Activated T-cell treated with anti-CD3 and anti-CD28 coated beads for 4 hours (primary cell): ENCODE results near the gene ZNF521.
"Not testable (repeated sequence)": the region's sequence is repeated elsewhere in the genome, so short reads cannot be mapped to it uniquely, and the experiment has no call there.

Source experiments
- DNase-seq: peaks from one replicate; pipeline ENCODE4 v3.0.0-alpha.2; 2020

Gene ZNF521

DNA sequence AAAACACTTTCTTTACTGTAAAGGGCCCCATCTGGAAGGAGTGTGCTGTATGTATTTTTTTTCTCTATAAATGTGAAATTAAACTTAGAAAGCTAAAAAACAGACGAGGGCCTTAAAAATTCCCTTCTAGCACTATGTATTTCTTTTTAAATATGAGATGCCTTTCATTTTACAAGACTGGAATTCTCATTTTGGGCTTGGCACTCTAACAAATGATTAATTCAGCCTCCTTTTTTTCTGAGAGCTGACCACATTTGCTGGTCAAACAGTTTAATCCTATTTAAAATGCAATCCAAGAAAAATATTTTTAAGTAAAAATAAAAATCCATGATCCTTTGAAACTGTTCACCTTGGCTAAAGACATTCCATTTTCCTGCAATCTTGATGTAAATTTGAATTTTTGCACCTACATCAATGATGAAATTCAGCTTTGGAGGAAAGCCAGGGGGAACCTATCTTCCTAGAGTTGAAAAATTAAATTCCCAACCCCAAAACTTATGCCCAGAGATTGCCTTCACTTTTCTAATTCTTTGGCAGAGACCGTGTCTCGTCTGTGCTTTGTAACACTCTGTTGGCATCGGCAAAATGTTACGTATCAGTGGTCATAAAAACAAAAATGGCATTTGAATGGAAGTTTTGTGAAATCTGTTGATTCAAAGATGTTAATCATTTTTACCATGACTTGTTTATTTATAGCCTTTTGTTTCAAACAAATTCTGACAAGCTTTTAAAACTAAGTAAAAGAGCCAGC, 284.5 kb downstream of the ZNF521 start:
- DNase-seq, result no peak

DNA sequence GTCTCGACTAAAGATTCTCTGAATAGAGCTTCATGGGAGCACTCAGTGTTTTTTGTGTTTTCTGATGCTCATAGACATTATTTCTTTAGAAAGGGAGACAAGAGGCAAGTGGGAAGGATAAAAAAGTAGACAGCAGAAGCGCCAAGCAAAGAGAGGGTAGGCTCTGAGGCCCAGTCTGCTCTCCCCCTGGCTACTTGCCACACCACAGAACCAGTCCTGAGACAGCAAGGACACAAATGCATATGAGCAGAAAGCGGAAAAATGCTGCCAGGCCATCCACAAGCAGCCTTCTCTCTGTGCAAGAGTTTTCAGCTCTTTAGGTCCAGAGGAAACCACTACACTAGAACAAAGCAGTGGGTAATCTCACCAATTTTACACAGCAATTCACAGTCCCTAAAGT, 285.4 kb downstream of the ZNF521 start:
- DNase-seq, result no peak

- no peak for DNase-seq
Measured at GRCh38 chr18:25062720-25063119, 289.2 kb downstream of the ZNF521 start.

GRCh38 chr18:25061395-25061794, 290.6 kb downstream of the ZNF521 start:
- no peak for DNase-seq

GRCh38 chr18:25058521-25058920, 293.4 kb downstream of the ZNF521 start:
- DNase-seq, result no peak

DNA sequence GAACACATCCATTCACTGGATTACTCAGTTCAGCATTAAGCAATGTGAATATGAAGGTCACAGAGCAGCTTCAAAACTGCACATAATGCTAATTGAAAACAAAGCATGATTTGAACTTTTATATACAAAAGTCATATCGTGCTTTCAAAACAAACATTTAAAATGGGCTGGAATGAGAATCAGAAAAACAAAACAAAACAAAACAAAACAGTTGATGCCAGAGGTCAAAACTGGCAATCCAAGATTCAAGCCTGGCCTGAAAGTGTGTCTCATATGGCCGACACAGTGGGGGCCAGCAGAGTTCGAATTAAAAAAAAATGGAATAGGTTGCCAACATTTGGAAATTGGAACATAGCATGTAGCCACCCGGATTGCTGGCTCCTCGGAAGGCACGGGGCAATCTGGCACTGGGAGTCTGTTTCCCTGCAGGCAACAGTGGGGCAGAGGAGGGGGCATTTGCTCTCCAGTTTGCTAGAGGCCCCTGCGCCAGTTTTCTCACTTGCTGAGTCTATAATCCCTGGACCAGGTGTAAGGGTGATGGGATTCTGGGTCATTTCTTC, 294.4 kb downstream of the ZNF521 start:
- DNase-seq, result no peak

DNA sequence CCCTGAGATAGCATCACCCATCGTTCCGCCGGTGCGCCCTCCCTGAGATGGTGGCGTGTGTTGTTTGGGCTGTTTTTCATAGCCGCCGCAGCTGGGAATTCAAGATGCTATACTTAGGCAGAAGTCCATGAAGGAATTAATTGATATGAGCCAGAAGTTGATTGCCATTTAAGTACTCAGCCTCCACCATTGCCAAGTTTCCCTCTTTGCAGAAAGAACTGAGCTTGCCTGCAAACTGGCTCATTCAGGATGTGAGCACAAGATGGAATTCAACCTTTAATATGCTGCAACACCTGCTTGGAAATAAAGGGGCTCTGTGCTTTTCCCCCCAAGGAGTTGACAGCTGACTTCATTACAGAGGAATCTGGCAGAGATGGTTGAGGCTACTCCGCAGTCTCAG, 295.5 kb downstream of the ZNF521 start:
- DNase-seq, result no peak

DNA sequence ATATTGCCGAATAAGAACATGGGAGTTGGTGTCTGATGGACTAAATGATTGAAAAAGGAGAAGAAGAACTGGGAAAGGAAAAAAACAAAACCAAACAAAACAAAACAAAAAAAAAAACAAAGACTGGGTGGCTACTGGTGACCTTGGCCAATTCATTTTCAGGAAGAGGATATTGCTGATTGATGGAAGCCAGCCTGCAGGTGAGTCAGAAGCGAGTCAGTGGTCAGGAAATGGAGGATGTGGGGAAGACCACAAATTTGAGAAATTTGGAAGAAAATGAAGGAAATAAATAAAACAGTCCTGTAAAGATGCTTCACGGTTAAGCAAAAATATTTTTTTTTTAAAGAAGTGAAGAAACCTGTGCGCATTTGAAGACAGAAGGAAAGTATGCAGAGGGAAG, 296.9 kb downstream of the ZNF521 start:
- DNase-seq, result no peak

- no peak for DNase-seq
Measured at GRCh38 chr18:25053466-25053865, 298.5 kb downstream of the ZNF521 start.

GRCh38 chr18:25052511-25052921, 299.4 kb downstream of the ZNF521 start:
- no peak for DNase-seq

DNA sequence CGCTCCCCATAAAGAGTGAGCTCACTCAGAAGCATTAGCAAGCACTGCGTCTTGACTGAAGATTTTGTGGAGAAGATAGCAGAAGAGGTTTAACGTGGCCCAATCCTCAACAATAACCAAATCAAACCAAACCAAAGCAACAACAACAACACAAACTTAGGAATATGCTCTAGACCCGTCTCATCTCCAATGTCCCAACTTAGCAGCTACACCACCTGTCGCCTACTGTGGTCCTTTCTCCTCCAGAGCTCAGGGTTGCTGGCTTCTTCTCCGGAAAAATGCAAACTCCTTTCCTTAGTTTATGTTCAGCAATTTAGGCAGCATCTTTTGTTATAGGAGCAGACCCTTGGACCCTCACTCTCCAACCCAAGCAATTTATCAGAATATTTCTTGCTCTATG, 301.4 kb downstream of the ZNF521 start:
- no peak for DNase-seq

DNA sequence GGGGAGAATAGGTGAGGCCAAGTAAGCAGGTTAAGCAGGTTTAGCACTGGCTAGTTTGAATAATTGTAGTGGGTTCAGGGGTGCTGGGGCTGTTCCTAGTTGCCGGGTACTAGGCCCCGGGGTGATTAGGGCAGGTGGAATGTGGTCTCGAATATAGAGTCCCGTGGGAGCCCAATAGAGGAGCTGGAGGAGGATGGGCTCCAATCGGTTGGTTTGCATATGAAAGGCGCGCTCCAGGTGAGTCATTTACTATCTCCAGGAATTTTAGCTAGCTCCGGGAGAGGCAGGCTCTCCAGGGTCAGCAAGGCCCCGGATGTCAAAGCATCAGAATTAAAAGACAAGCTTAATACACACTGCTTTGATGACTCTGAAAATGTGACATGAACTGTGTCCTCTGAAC, 304.0 kb downstream of the ZNF521 start:
- no peak for DNase-seq

GRCh38 chr18:25047421-25047820, 304.5 kb downstream of the ZNF521 start:
- no peak for DNase-seq

- no peak for DNase-seq
Measured at GRCh38 chr18:25044694-25045093, 307.3 kb downstream of the ZNF521 start.

DNA sequence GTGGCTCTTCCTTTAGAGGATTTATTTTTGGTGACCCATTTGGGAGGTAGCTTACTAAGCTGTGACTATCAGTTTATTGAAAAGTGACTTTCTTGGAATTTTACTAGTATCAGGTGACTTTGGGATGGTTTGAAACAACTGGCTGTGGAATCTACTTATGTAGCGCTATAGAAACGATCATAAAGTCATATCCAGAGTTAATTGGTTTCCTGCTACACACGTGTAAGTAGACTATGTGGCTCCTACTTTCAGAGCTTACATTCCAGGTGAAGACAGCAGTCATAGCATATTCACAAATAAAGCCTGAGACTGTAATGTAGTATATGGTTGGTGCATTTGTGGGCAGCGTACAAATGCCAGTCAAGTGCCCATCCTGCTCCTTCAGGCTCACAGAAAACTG, 308.9 kb downstream of the ZNF521 start:
- DNase-seq, result no peak

- DNase-seq, result no peak
Measured at GRCh38 chr18:25042641-25043051, 309.3 kb downstream of the ZNF521 start.

DNA sequence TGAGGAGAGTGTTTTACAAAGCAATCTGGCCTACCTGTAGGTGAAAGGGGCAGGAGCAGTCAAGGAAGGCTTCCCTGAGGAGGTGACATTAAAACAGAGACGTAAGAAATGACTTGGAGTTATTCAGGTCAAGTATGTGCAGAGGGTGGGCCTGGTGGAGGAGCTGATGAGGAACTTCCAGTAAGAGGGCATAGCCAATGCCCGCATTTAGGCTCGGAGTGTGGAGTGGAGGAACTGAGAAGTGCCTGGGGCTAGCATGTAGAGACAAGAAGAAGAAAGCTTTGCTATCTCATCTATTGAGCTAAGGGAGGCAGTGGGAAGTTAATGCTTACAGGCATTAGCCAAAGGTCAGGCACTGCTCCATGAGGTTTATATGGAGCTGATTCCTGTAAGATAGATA, 312.2 kb downstream of the ZNF521 start:
- no peak for DNase-seq

GRCh38 chr18:25038261-25038660, 313.7 kb downstream of the ZNF521 start:
- no peak for DNase-seq

GRCh38 chr18:25033747-25034471, 318.1 kb downstream of the ZNF521 start:
- DNase-seq, result no peak

- DNase-seq, result not testable (repeated sequence)
Measured at GRCh38 chr18:25033175-25033574, 318.8 kb downstream of the ZNF521 start.

GRCh38 chr18:25029802-25030201, 322.2 kb downstream of the ZNF521 start:
- DNase-seq, result no peak

GRCh38 chr18:25019931-25020330, 332.0 kb downstream of the ZNF521 start:
- DNase-seq, result no peak

DNA sequence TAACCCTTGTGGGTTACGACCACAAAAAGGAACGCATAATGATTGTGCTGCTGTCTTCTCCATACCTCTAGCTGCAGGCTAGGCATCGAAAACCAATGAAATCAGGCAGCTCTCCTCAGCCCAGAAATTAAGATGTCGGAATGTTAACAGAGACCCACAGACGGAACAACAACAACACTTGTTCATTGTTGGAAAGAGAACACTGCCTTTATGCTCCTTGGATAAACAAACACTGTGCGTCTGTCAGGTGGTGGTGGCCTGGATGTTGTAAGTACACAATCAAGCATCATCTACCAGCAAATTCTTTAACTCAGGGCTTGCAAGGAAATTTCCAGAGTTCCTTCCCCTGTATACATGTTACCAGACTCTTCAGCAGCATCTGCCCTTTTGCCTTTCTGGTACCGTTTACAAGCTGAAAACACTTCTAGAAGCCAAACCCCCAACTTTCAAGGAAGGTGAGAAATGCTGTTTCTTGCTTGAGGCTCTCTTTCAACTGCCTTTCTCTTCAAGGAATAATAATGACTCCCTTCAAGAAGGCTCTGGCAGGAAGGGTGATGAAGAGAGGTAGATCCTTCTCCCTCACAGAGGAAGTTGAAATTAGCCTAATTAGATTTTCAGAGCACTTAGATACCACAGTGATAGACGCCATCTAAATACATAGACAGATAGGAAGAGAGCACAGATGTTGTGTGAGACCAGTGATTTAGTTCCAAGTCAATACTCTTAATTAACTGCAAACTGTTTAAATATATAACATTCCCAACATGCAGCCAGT, 332.7 kb downstream of the ZNF521 start:
- DNase-seq, result no peak
